HG03095 (cell line): ENCODE measurements around the gene MRPL44.

Experiments
- ATAC-seq: cut with Tn5 transposase; IDR thresholded peaks from one replicate; pipeline ENCODE4 v1.9.1; 2021; ENCODE audit warnings: moderate library complexity; ENCODE audit not compliant: unreplicated experiment

The MRPL44 gene

DNA sequence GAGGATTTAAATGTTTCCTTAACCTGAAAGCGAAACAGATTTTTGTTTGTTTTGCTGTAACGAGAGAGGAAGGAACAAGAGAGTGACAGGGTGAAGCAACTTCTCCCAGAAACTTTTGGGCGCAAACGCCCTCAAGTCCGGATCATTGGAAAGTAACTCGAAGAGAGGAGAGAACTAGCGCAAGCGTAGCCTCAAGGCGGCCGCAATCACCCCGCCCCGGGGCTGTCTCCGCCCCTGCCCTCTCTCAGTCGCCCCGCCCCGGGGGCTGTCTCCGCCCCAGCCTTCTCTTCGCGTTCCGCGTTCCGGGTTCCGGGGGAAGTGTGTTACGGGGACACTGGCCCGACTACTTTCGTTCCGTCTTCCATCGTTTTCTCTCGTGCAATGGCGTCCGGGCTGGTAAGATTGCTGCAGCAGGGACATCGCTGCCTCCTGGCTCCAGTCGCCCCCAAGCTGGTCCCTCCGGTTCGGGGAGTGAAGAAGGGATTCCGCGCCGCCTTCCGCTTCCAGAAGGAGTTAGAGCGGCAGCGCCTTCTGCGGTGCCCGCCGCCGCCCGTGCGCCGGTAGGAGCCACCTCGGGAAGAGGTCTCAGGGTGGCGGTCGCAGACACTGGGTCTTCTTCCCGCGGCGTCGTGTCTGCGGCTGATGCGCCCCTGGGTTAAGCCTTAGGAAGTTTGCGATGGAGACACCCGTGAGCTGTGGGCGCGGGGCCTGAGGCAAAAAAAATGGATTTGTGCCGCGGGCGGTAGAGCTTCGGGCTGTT is at the start of gene MRPL44:
MRPL44 (plus strand) TSS at position 372 of the 760 bp plus-strand sequence; CDS start at position 382, 10 bp downstream.
- peak; percentile 85 for ATAC-seq

DNA sequence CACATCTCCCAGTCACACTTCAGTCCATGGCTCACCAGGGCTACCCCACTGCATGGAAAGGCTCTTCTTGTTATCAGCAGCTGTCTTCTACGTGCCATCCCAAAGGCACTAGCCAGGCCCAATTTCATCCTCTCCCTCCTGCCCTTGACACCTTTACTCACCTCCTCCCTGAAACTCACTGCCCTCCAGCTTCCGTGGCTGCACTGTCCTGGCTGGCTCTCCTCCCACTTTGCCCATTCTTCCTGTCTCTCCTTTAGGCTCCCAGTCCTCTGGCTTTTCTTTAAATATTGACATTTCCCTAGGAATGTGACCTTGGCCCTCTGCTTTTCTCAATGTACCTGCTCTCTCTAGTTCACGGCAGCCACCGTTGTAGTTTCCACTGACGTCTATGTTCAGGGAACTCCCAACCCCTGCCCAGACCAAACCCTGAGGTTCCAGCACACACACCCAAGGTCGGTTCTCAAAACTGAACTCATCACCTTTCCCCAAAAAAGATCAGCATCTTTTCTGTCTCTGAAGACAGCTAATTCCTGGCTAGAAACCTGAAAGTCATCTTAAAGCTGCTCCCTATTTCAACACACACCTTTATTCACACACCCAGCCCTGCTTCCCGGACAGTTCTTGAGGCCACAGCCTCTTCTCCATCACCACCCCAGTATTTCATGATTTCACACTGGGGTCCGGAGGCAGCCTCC is 48.8 kb upstream of the MRPL44 start:
- no peak for ATAC-seq

DNA sequence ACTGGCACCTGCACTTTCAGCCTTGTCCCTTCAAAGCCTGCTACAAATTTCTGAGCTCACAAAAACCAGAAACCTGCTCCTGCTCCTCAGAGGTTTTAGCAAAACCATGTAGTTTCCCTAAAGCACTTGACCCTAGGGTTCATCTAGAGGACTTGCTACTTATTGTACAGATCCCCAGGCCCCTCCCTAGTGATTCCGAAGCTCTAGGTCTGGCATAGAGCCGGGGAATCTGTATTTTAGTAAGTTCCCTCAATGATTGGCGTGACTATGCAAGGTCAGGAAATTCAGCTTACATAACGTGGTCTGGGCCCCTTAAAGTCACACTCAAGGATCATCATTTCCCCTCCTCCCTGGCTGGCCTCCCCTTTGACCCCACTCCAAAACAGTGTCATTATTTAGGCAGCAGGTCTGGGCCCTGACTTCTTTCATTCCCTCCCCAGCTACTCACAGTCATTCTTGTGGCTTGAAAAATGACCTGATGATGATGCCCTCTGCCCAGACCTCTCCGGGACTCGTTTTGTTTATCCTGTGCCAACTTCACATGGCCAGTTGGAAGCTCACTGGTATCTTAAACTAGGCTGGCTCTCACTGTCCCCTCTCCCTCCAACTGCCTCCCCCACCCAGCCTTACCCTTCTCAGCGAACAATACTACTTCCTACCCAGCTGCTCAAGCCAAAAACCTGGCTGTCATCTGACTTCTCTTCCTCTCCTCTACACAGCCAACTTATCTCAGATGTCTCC is 48.1 kb upstream of the MRPL44 start:
- ATAC-seq, result no peak

DNA sequence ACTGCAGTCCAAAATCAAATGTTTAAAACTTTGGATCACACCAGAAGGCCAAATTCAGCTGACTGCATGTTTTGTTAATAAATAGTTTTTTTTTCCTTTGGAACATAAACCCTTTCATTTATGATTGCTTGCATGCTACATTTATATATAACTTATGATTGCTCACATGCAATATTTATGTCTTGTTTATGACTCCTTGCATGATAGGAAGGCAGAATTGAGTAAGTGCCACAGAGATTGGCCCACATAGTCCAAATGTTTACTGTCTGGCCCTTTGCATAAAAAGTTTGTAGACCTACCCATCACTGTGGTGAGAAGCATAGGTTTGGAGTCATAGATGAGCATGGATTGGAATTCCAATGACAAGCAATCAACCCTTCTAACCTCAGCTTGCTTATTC is 42.9 kb upstream of the MRPL44 start:
- no peak for ATAC-seq

DNA sequence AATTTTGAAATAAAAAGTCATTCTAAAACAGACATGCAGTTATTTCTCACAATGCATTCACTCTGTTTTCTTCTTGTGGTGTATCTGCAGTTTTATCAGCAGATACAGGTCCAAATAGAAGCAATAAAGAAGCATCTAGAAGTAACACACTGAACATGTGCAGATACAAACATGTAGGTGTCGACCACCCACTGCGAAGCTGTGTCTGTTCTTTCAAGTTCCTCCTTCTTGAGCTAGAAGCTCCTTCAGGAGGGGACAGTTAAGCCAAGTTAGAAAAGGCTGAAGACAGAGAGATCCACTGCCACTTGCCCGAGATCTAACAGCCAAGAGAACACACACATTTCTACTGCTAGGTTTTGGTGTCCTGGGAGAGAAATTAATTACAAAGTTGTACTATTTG is 42.2 kb upstream of the MRPL44 start:
- ATAC-seq, result no peak

DNA sequence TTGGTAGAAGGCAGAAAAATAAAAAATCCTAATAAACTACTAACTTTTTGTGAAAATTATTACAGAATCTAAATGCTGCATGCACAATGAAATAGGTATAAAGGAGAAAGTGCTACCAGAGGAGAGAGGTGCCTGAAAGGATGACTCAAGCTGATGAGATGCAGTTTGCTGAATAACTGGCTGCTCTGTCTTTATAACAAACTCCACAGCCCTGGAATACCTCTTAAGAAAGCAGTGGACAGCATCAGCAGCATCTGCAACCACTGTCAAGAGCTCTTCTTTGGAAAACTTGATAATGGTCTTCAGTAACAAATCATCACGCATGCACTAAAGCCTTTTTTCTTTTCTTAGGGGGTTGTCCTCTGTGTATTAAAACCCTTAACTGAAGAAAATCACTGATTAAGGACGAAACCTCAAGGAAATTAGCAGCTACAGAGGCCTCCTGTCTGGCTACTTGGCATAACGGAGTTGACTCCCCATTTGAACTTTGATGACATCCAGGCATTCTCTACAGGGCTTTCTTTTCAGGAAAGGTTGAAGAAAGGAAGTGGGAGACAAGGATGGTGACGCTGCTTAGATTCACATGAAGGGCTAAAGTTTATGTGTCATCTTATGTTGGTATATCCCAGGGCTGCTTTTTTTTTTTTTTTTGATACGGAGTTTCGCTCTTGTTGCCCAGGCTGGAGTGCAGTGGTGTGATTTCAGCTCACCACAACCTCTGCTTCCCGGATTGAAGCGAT is 40.9 kb upstream of the MRPL44 start:
- ATAC-seq, result no peak

DNA sequence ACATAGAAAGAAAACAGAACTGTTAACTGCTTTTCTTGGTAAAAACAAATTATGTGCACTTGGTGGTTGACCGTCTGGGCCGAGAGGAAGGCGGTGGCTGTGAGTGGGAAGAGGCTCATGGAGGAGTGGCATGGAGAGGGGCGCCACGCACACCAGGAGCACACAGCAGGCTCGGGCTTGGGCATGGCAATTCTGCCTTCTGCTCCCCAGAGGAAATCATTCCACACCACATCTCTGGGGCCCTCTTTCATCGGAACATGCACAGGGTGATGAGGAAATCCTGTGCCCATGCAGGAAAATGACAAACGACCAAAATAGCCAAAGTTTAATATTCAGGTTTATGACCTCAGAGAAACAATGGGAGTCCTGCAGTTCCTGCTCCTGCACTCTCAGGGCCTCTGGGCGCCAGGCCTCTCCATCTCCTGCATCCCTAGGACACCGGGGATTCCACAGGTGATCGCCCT is 38.6 kb upstream of the MRPL44 start:
- ATAC-seq, result no peak

DNA sequence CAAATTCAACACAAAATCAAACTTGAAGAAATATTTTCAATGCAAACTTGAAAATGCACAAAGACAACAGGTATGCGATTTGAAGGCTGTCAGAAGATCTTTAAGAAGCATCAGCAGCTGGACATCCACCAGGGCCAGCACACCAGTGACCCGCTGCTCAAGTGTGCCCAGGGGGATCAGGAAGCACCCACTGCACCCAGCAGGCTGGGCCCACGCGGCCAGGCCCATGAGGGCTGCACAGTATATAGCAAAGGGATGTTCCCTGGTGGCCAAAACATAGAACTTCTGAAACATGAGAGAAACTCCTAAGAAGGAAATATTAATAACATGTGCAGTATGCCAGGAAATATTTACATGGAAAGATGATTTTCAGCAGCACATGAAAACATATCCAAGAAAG is 37.2 kb upstream of the MRPL44 start:
- no peak for ATAC-seq

DNA sequence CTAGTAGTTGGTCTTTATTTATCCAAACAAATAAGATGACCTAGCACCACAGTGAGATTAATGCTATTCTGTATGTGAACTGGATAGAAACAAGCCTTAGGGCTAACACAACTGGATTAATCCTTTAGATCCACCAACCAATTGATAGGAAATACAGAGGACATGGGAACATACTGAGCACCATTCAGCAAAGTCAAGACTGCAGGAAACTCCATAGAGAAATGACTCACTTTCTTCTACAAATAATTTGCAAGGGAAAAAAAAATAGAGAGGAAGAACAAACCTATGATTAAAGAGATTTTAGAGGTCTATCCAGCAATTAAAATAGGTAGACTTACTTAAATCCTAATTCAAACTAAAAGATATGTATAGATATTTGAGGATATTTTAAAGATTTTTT is 36.1 kb upstream of the MRPL44 start:
- no peak for ATAC-seq

DNA sequence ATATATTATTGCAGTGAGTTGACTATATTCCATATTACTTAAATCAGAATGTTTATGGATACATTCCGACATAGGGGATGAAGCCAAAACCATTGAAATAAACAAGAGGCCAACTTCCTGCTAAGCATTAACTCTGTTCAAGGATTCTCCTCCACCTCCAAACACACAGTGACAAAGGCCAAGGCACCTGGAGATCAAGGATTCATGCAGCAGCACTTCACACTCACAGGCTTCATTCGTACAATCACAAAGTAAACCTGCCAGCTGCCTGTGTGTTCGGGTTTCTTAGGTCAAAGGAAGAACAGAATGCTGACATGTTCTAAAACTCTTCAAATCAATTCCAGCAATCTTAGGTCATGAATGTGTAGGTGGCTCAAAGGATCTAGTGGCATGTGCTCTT is 35.0 kb upstream of the MRPL44 start:
- no peak for ATAC-seq

DNA sequence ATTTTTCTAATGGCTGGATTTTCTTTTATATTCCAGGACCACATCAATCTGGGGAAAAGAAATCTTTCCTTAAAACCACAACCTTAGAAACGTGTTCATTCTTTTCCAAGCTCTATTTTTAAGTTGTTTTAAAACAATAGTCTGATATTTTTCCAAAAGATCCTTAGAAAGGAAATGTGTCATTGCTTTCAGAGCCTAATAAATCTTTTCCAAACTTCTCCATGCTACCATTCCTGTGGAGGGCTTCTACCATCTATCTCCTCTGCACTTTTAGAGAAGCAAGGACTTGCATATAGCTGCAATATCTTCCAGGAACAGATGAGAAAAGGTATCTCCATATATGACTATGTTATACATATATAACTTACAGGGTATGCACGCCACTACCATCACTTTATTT is 33.3 kb upstream of the MRPL44 start:
- ATAC-seq, result no peak

DNA sequence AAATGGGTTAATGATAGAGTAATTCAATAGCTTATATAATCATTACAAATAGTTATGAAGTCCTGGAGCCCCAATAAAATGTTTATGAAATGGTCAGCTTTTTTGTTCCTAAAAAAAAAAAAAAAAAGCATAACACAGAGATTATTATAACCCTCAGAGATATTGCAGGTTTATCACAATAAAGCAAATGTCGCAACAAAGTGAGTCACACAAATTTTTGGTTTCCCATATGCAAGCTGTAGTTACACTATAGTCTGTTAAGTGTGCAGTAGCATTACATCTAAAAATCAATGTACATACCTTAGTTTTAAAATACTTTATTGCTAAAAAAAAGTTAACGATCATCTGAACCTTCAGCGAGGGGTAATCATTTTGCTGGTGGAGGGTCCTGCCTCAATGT is 32.2 kb upstream of the MRPL44 start:
- ATAC-seq, result no peak

DNA sequence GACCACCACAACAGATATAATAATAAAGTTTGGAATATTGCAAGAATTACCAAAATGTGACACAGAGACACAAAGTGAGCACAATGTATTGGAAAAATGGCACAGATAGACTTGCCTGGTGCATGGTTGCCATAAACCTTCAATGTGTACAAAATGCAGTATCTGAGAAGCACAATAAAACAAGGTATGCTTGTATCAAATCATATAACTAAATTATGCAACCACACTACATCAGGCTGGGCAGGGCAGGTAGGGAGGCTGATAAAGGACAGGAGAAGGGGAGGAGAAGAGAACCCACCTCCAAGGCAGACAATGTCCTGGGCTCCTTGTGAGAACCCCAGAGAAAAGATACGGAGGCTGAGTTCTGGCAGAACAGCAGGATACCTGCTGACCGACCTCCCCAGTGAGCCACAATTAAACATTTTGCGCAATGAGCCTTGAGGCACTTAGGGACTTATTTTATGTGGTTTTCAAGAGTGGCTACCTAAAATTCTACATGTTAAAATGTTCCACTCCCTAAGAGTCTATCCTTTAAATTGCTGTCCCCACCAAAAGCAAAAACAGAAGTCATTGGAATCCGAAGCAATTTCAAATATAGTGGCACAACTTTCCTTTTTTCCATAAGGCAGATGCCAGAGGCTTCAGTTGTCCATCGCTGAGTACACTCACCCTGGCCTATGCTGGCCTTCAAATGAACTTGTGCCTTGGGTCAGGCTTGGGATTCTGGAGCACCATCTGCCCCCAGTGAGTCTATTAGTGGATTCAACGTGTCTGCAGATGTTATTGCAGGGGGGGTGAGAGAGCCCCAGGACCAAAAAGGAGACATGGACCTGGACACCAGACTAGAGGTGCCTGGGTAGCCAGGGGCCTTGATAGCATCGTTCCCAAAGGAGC is 28.9 kb upstream of the MRPL44 start:
- no peak for ATAC-seq

DNA sequence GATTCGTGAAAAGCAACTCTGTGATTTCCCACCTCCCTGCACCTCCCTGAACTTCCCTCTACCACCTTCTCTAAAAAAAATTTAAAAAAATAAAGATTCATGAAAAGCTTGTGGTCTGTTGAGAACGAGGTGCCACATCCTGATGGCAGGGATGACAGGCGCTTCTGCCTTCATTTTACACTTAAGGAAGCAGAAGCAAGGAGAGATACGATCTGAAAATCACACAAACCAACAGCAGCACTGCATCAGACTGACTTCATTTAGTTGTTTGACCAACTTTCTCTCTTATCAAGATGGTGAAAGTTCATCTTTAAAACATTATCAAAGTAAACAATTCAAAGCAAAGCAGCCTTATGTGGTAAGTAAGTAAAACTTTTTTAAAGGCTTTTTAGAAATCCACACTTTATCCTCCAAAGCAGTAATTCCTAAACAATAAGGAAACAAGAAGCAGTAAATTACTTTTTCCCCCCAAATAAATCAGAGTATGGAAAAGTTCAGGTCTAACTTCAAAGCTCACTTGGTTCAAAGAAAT is 27.6 kb upstream of the MRPL44 start:
- no peak for ATAC-seq

DNA sequence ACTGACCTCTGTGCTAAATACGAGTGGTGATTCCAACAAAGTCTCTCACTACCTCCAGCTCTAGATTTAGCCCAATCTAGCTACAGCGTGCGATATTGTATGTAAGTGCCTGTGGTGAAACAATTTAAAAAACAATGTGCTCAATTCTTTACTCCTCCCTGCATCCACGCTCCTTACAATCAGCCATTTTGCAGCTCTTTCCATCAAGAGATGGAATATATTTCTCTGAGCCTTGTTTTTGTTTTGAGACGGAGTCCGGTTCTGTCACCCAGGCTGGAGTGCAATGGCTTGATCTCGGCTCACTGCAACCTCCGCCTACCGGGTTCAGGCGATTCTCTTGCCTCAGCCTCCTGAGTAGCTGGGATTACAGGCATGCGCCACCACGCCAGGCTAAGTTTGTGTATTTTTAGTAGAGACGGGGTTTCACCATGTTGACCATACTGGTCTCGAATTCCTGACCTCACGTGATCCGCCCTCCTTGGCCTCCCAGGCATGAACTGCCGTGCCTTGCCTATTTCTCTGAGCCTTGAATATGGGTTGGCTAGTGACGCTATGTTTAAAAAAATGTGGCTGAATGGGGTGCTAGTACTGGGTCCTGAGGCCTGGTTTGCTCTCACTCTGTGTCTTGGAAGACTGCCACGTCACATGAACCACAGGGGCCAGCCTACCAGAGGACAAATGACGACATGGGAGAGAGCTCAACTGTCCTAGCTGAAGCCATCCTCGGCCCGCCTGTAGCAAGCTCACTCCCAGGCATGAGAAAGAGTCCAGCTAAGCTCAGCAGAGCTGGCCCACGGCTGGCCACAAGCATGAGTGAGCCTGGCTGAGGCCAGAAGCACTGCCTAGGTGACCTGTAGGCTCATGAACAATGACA is 26.9 kb upstream of the MRPL44 start:
- no peak for ATAC-seq

DNA sequence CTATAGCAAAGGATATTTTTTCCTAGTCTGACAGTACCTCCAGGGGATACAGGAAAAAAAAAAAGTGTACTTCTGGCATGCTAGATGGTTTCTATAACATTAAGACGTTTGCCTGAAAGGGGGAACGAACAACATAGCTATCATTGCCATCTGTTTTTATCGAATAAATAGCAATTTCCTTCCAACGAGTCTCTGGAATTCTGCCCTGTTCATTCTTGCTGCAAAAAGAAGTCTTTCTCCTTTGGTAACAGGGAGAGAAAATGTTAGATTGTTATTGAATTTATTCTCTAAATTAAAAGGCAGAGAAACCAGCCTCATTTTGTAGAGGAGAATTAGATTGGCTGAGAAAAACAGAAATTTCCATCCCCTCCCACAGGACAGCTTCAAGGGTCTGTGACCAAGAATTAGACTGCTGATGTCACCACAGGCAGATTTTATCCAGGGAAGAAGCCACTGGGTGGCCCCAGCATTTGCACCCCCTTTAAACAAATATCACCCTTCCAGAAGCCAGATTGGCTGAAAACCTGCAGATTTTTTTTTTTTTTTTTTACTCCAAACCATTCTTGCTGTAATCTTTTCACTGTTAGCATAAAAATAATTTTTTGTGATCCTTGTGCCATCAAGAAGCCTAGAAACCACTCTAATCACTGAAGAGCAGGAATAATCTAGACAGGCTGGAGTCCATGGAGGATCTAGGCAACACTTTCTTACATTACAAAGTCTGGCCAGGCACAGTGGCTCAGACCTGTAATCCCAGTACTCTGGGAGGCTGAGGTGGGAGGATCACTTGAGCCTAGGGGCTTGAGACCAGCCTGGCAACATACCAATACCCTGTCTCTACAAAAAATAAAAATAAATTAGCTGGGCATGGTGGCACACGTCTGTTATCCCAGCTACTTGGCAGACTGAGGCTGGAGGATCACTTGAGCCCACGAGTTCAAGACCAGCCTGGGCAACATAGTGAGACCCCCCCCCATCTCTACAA is 24.2 kb upstream of the MRPL44 start:
- no peak for ATAC-seq

DNA sequence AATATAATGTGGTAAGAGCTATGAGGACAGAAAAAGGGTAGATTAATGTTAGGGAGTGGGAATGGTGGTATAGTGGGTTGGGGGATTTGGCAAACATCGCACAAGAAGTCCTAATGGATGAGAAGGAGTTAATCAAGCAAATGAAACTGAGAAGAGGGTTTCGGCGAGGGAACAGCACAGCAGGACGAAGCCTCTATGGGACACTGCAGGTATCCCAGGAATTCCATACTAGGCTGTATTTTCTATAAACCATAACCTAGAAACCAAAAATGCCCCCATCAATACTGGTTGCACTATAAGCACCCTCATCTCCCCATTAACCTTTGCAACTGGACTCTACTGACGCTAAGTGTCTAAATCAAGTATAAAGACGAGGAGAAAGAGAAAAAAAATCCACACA is 22.4 kb upstream of the MRPL44 start:
- ATAC-seq, result no peak
